IPS-11a (cell line): Measurements from ENCODE around the gene LAMA4.
"Not testable (repeated sequence)": the region's sequence is repeated elsewhere in the genome, so short reads cannot be mapped to it uniquely, and the experiment has no call there.

Experiments
- H3K4me3 ChIP-seq: one replicate; pipeline ENCODE4 v1.5.1; 2013; ENCODE audit warnings: low read depth, low read length, control low read depth

The LAMA4 gene

GRCh38 chr6:112153926-112154607, 100.3 kb downstream of the LAMA4 start:
- H3K4me3 ChIP-seq = no peak overlapping the region

DNA sequence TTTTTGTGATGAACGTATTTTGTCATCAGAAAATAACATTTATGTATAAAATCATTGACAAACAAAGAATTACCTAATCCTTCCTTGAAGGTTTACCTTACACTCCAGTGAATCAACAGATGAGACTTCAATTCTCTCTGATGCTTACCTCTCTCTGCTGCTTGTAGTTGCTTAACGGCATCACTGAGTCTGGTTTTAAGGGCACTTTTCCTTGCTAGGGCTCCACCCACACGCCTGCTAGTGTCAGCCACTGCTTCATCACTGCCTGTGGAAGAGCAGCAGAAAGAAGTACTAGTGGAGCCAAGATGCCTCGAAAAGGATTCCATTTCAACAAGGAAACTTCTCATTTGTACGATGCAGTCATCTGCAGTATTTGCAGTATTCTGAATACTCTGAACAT, 104.0 kb downstream of the LAMA4 start:
- no peak overlapping the region for H3K4me3 ChIP-seq

GRCh38 chr6:112149719-112150263, 104.6 kb downstream of the LAMA4 start:
- H3K4me3 ChIP-seq = no peak overlapping the region

- H3K4me3 ChIP-seq = no peak overlapping the region
Observed at GRCh38 chr6:112149236-112149635, 105.1 kb downstream of the LAMA4 start.

DNA sequence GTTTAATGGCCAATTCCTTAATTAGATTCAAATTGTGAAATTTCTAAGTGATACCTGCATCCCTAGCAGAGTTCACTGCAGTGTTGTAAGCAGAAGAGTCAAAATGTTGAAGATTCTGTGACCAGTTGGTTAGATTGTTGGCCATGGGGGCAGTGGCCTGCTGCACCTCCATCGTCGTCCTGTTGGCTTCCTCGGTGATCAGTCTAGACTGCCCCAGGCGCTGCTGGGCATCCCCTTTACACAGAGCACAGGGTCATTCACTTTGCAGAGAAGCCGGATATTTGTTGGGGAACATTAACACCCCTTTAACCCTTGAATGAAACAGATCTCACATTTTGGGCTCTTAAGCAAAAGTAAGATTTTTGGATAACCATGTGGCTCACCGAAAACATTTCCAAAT, 106.3 kb downstream of the LAMA4 start:
- H3K4me3 ChIP-seq = no peak overlapping the region

DNA sequence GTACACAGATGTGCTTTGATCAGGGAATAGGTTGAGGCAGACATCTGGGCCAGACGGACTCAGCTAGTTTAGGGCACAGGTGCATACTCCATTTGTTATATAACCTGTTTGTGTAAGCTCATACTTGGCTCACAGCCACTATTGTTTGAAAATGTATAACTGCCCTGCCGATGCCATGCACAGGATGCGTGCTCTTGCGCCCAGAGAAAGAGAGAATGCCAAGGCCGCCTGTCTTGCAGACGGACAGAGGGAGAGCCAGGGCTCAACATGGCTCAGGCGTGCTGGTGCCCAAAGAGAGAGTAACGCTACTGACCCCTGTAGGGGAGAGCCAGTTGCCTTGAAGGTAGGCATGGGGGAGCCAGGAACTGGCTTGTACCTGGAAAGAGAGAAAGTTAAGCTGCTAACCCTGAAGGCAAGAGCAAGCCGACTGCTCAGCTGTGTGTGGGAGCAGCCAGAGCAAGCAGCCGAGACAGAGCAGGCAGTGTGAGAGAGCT, 109.2 kb downstream of the LAMA4 start:
- no peak overlapping the region for H3K4me3 ChIP-seq

- no peak overlapping the region for H3K4me3 ChIP-seq
Observed at GRCh38 chr6:112144145-112144926, 110.0 kb downstream of the LAMA4 start.

DNA sequence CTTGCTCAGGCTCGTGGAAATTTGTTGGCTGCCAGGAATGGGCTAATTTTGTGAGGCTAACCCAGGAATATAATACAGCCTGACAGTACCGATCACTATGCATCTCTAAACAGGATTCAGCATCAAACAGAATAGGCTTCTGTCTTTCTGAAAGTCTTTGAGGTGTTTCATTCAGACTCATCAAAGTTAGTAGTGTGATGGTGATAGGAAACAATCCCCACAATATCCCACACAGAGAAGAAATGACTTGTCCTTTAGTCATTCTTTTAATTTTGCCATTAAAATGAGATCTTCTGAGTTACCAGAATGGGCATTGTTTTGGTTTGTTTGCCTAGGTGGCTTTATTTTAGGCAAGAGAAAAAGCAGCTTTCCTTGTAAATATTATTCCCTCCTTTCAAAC, 112.7 kb downstream of the LAMA4 start:
- H3K4me3 ChIP-seq = no peak overlapping the region

DNA sequence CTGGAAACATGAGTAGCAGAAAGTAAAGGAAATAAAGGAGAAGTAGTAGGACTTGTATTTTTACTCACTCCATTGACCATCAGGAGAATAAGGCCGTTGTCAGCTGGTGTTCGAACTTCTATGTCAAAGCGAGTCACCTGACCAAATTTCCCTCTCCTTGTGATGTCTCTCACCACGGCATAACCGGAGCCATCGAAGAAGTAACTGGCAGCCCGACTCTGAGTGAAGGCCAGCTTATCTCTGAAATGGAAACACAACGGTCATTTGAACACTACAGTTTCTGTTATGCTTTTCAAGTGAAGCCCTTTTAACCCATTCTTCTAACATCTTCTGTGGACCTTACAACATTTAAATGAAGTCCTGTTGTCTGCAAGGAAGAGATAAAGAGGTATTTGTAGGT, 115.3 kb downstream of the LAMA4 start:
- H3K4me3 ChIP-seq = no peak overlapping the region

GRCh38 chr6:112130878-112131277, 123.5 kb downstream of the LAMA4 start:
- no peak overlapping the region for H3K4me3 ChIP-seq

- H3K4me3 ChIP-seq = no peak overlapping the region
Observed at GRCh38 chr6:112128208-112128607, 126.2 kb downstream of the LAMA4 start.

- no peak overlapping the region for H3K4me3 ChIP-seq
Observed at GRCh38 chr6:112123982-112124381, 130.4 kb downstream of the LAMA4 start.

GRCh38 chr6:112122756-112123155, 131.6 kb downstream of the LAMA4 start:
- H3K4me3 ChIP-seq = no peak overlapping the region

- no peak overlapping the region for H3K4me3 ChIP-seq
Observed at GRCh38 chr6:112118034-112118433, 136.3 kb downstream of the LAMA4 start.

DNA sequence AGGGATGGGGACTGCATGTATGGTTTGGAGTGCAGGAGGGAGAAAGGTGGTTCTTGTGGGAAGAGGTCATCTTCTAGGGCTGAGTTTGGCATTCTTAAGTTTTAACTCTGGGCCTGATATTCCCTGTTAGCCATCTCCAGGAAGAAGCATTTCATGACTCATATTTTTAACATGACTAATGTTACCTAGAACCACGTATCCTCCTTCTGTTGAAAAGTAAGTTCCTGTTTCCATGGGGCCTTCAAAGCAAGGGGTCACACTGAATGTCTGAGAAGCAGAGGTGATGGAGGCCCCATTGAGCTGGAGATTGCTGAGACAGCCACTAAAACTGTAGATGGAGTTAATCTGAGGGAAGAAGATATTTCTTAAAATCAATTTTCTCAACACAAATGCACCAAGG, 136.8 kb downstream of the LAMA4 start:
- no peak overlapping the region for H3K4me3 ChIP-seq

DNA sequence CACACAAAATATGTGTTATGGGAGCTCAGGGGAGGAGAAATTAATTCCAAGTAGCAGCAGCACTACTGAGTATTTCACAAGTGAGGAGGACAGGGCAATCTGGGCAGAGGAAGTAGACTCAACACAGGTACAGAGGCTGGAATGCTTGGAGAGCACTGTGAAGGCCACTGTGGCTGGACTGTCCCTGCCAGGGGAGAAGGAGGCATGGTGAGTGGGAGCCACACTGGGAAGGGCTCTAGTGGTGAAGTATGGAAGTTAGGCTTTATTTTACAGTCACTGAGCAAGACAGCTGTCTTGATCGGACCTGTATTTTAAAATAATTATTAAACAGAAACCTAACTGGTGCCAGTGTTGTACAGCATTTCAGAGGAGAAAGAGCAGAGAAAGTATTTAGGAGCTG, 138.1 kb downstream of the LAMA4 start:
- no peak overlapping the region for H3K4me3 ChIP-seq

- no peak overlapping the region for H3K4me3 ChIP-seq
Observed at GRCh38 chr6:112114577-112115223, 139.7 kb downstream of the LAMA4 start.

DNA sequence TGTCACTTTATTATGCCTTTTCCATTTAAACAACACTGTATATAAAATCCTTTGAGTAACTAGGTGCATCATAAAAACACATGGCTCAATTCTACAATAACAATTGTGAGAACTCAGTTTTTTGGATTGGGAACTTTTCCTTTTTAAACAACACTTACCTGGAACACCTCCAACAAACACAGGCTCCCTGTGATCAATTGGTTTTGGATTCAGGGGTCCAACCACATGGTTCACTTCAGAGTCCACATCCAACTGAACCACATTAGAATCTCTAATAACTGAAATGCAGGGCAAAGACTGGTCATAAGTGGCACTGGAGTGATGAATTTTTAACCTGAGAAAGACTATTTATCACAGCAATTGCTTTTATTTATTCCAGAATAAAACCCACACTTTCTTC, 140.4 kb downstream of the LAMA4 start:
- no peak overlapping the region for H3K4me3 ChIP-seq

GRCh38 chr6:112113431-112113830, 140.9 kb downstream of the LAMA4 start:
- H3K4me3 ChIP-seq = no peak overlapping the region

DNA sequence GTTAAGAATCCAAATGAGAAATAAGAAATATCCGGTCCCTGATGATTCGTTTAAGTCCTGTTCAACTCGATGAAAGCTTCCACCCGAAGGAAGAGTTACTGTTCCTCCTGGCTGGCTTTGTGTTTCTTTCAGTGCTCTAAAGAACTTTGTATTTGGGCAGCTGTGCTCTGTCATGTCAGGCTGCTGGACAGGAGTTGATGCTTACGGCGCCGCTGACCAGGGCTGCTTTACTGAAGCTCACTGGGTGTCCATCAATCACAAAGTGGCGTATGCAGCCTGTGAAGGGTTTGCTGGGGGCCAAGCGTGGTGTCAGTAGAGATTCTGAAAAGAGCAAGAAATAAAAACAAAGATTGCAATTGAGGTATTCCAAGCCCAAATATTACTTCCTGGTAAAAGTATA, 145.1 kb downstream of the LAMA4 start:
- H3K4me3 ChIP-seq = no peak overlapping the region

DNA sequence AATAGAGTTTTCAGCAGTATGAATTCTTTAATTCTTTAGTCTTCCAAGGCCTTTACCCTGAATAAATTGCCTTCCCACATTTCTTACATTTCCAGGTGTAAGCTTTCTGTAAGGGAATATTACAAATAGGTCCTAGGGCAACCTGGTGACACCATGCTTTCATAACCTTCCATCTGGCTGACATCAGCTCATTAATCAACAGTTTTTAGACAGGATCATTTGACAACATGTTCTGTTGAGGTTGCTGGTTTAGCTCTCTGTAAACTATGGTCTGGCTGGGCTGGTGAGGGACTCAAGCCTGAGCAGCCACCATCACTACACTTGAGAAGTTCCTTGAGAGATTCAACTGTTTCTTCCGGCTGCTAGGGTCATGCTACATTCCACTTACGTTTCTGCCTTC, 147.8 kb downstream of the LAMA4 start:
- H3K4me3 ChIP-seq = no peak overlapping the region

DNA sequence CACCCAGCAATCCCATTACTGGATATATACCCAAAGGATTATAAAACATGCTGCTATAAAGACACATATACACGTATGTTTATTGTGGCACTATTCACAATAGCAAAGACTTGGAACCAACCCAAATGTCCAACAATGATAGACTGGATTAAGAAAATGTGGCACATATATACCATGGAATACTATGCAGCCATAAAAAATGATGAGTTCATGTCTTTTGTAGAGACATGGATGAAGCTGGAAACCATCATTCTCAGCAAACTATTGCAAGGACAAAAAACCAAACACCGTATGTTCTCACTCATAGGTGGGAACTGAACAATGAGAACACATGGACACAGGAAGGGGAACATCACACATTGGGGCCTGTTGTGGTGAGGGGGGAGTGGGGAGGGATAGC, 148.3 kb downstream of the LAMA4 start:
- not testable (repeated sequence) for H3K4me3 ChIP-seq
